Endothelial cell (in vitro differentiated cells): ENCODE results near the gene EGFL6. TPM values are rescaled to one million over a fixed set of nuclear protein-coding genes. Genes with fewer than 3 reads are reported as not detected.

ENCODE experiments used
- DNase-seq: peaks from one replicate; pipeline ENCODE4 v3.0.0; 2021; ENCODE audit warnings: low spot score
- H3K27ac Mint-ChIP-seq: one replicate; pipeline ENCODE4 v1.8.0; 2021; ENCODE audit warnings: mixed read lengths, inconsistent platforms; ENCODE audit not compliant: unreplicated experiment
- H3K27me3 Mint-ChIP-seq: one replicate; pipeline ENCODE4 v1.8.0; 2021; ENCODE audit warnings: mild to moderate bottlenecking, moderate library complexity, mixed read lengths, inconsistent platforms; ENCODE audit not compliant: unreplicated experiment
- H3K36me3 Mint-ChIP-seq: one replicate; pipeline ENCODE4 v1.8.0; 2021; ENCODE audit warnings: mild to moderate bottlenecking, low read depth, mixed read lengths, inconsistent platforms; ENCODE audit not compliant: unreplicated experiment
- H3K4me1 Mint-ChIP-seq: one replicate; pipeline ENCODE4 v1.8.0; 2021; ENCODE audit warnings: mild to moderate bottlenecking, mixed read lengths, inconsistent platforms; ENCODE audit not compliant: unreplicated experiment
- H3K4me3 Mint-ChIP-seq: one replicate; pipeline ENCODE4 v1.8.0; 2021; ENCODE audit warnings: mild to moderate bottlenecking, mixed read lengths, inconsistent platforms; ENCODE audit not compliant: unreplicated experiment
- H3K9me3 Mint-ChIP-seq: one replicate; pipeline ENCODE4 v1.8.0; 2021; ENCODE audit warnings: mixed read lengths, inconsistent platforms; ENCODE audit not compliant: unreplicated experiment
- total RNA-seq: library from RNA; stranded (reverse); fragmentation: NEBNext Ultra II Directional; extraction: Animal tissue kit (Norgen Biotek cat#: 25700); gene quantifications from one replicate; pipeline ENCODE4 v1.2.1, GENCODE V29; 2021; ENCODE audit not compliant: unreplicated experiment
- TF ChIP-seq, protein P1 (sequence below): fragments of 200-600 bp; sonication (generic); IDR thresholded peaks from one replicate; pipeline ENCODE4 v1.5.0; 2021; ENCODE audit warnings: antibody characterized with exemption; ENCODE audit not compliant: unreplicated experiment

Gene EGFL6
- total RNA-seq, 1 donor from 2014 or later: not detected

DNA sequence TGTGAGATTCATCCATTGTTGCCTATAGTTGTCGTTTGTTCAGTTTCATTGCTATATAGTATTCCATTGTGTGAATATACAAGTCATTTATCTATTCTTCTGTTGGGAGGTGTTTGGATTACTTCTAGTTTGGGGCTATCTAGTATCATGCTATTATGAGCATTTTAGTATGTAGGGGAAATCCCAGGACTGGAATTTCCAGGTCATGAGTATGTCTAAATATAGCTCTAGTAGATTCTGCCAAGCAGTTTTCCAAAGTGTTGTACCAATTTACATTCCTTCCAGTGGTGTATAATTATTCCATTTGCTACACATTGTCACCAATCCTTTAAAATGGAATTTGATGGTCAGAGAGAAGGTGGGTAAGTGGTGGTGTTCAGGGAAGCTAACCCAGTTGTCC lies 30.1 kb downstream of the EGFL6 start:
- no peaks in the 10 kb centered on the region for H3K36me3 Mint-ChIP-seq
- no peak for DNase-seq
- no peaks in the 10 kb centered on the region for H3K4me1 Mint-ChIP-seq
- TF ChIP-seq, protein P1, sequence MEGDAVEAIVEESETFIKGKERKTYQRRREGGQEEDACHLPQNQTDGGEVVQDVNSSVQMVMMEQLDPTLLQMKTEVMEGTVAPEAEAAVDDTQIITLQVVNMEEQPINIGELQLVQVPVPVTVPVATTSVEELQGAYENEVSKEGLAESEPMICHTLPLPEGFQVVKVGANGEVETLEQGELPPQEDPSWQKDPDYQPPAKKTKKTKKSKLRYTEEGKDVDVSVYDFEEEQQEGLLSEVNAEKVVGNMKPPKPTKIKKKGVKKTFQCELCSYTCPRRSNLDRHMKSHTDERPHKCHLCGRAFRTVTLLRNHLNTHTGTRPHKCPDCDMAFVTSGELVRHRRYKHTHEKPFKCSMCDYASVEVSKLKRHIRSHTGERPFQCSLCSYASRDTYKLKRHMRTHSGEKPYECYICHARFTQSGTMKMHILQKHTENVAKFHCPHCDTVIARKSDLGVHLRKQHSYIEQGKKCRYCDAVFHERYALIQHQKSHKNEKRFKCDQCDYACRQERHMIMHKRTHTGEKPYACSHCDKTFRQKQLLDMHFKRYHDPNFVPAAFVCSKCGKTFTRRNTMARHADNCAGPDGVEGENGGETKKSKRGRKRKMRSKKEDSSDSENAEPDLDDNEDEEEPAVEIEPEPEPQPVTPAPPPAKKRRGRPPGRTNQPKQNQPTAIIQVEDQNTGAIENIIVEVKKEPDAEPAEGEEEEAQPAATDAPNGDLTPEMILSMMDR: no peak
- H3K27me3 Mint-ChIP-seq: no peaks in the 10 kb centered on the region
- H3K27ac Mint-ChIP-seq: no peak overlapping the region
- H3K4me3 Mint-ChIP-seq: no peak overlapping the region
- H3K9me3 Mint-ChIP-seq: no peaks in the 10 kb centered on the region

DNA sequence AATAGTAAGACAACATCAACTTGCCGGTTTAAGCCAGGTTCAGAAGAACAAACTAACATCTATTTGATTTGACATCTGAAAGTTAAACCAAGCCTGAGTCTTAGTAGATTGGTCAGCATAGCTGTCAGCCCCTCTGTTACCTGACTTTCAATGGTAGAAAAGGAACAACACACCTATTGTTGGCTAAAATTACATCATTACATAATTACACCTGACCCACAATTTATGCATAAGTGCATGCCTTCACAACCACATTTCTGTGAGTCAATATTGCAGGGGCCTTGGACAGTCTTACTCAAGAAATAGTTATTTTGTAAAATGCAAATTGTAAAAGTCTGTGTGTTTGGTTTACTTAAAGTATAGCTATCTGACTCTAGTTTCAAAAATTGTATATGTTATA lies 36.2 kb downstream of the EGFL6 start:
- no peak for DNase-seq
- Mint-ChIP-seq H3K36me3 (no peaks in the 10 kb centered on the region), H3K27me3 (peaks cover 3% of the 10 kb centered on the region), H3K4me3 (no peak overlapping the region), H3K27ac (no peak overlapping the region), H3K9me3 (no peaks in the 10 kb centered on the region), H3K4me1 (no peaks in the 10 kb centered on the region)
- TF ChIP-seq, protein P1: no peak

DNA sequence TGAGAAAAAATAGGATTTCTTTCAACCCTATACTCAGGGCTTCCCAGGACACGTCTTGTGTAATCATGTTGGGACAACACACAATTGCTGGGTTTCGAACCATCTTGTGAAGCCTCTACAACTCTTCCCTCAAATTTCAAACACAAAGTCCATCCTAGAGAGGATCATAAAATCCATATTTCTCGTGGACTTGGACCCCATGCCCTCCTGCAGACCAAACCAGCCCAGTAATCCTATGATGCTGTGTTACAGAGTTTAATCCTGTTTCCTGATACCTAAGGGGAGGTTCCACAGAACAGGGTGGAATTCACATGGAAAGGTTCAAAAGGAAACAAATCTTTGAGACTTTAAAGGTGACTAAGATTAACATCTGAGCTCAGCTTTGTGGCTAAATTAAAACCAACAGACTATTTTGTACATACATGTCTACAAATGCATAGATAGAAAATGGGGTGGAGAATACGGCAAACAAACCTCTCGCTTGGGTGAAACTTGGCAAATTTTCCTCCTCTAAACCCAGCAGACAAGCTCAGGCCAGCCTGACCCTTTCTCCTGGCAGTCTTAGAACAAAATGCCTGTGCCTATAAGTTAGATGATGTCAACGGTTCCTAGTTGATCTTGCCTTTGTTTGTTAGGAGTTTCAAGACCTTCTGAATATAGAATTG lies 38.1 kb downstream of the EGFL6 start:
- TF ChIP-seq, protein P1: no peak
- H3K4me1 Mint-ChIP-seq: no peaks in the 10 kb centered on the region
- no peaks in the 10 kb centered on the region for H3K36me3 Mint-ChIP-seq
- H3K27ac Mint-ChIP-seq: no peak overlapping the region
- DNase-seq: no peak
- H3K27me3 Mint-ChIP-seq: peaks cover 3% of the 10 kb centered on the region
- H3K4me3 Mint-ChIP-seq: no peak overlapping the region
- no peaks in the 10 kb centered on the region for H3K9me3 Mint-ChIP-seq

DNA sequence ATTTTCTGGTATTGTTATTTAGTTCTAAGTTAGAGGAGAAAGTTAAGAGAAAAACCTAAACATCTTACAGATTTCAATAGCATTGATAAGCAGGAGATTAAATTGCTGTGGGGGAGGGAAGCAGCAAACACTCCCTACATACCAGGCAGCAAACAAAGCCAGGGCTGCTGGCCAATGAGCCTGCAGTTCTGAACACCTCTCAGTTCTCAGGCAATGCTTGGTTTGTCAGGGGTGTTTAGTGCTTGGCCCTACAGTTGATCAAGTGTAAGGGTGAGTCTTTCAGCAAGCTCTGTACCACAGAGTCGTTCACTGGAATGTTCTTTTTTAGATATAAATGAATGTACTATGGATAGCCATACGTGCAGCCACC lies 38.6 kb downstream of the EGFL6 start:
- DNase-seq: no peak
- H3K27ac Mint-ChIP-seq: no peak overlapping the region
- peaks cover 3% of the 10 kb centered on the region for H3K27me3 Mint-ChIP-seq
- H3K36me3 Mint-ChIP-seq: no peaks in the 10 kb centered on the region
- TF ChIP-seq, protein P1: no peak
- H3K4me1 Mint-ChIP-seq: no peaks in the 10 kb centered on the region
- H3K9me3 Mint-ChIP-seq: no peaks in the 10 kb centered on the region
- no peak overlapping the region for H3K4me3 Mint-ChIP-seq

DNA sequence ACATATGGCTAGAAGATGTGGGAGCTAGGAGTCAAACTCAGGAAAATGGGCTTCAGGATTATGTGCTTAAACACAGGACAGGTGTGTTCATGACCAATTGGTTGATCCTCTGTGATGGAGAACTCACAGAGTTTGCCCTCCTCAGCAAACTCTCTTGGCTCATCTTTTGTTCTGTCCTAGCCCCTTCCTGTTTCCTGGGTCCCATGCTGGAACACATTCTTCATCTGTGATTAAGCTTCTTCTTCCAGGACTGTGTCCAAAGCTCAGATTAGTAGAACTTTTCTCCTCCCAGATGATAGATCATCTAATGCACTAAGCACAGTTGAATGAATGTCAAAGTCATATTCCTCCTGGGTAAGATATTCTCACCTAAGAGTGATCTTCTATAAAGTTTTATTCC lies 44.8 kb downstream of the EGFL6 start:
- Mint-ChIP-seq H3K27ac (no peak overlapping the region), H3K9me3 (no peaks in the 10 kb centered on the region), H3K27me3 (no peaks in the 10 kb centered on the region), H3K4me3 (no peak overlapping the region), H3K4me1 (no peaks in the 10 kb centered on the region), H3K36me3 (no peaks in the 10 kb centered on the region)
- TF ChIP-seq, protein P1: no peak
- DNase-seq: no peak
